Body of pancreas (tissue), 4 donors: Measurements from ENCODE around the gene PSMC1.

ENCODE experiments used
- CTCF ChIP-seq, 7 experiments: fragments of 450-650 bp in 4 of 7; fragments of 200-600 bp in 3 of 7; sonication (generic) in 3 of 7; IDR thresholded peaks; one replicate each; pipeline ENCODE4 v1.5.1; 2016 to 2019; ENCODE audit warnings: antibody characterized with exemption in 7 of 7
- POLR2A ChIP-seq, 3 donors: fragments of 450-650 bp; IDR thresholded peaks; one replicate each; pipeline ENCODE4 v1.6.1; 2016; ENCODE audit warnings: antibody characterized with exemption in 3 of 3, mild to moderate bottlenecking in 2 of 3

DNA sequence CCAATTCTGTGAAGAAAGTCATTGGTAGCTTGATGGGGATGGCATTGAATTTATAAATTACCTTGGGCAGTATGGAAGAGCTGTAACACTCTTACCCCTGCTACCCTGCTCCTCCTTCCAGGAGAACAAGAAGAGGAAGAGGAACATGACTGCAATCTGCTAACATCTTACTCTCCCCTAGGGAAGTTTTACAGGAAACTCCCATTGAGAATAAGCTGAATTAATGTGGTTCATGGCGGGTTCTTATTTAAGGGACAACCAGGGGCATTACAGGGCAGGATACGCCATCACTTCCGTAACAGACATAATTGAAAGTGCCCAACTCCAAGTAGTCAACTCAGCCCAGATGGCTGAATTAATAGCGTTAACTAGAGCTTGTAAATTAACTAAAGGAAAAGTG is 9.4 kb upstream of the PSMC1 start:
- TF ChIP-seq CTCF (IDR thresholded peaks at IDR 0.05) (no peak), POLR2A (IDR thresholded peaks at IDR 0.05) (no peak)
